SK-N-SH (cell line): ENCODE results near the gene MSH2. TPM values are rescaled to one million over a fixed set of nuclear protein-coding genes. Genes with fewer than 3 reads are reported as not detected.
A peak's percentile ranks its signal among the peaks of the same experiment; 100 is the strongest.

Source experiments
- CTCF ChIA-PET: fragments of 300-600, 350-600 bp; formaldehyde crosslinking; extraction: SDS; loops from one replicate; lab custom pipeline; 2021; lab: Yijun Ruan, JAX
- POLR2A ChIA-PET: fragments of 350-600 bp; sonication (Branson Sonifier 250); formaldehyde crosslinking; extraction: SDS; loops from one replicate; lab custom pipeline; 2020; ENCODE audit warnings: antibody characterized with exemption, inconsistent platforms; lab: Yijun Ruan, JAX
- DNase-seq: peaks from one replicate; pipeline ENCODE4 v3.0.0; 2012
- H2AFZ ChIP-seq: fragments of 200-600 bp; sonication (generic); 2 replicates; pipeline ENCODE4 v1.8.1; 2016; ENCODE audit warnings: antibody characterized with exemption, mild to moderate bottlenecking, low read depth
- H3F3A ChIP-seq: fragments of 200-600 bp; sonication (generic); replicated peaks from 2 replicates; pipeline ENCODE3; 2016; ENCODE audit warnings: antibody characterized with exemption, mild to moderate bottlenecking; ENCODE audit not compliant: insufficient read depth
- H3K27ac ChIP-seq, 2 experiments: fragments of 200-500 bp in 1 of 2; fragments of 200-600 bp in 1 of 2; sonication (Bioruptor generic) in 1 of 2; sonication (generic), shearing (Covaris generic) in 1 of 2; 2 replicates each; pipeline versions ENCODE4 v1.5.1 to v1.6.1; 2014 to 2016; ENCODE audit warnings: low read depth in 2 of 2, inconsistent platforms in 1 of 2, low read length in 1 of 2, mild to moderate bottlenecking in 1 of 2, mixed read lengths in 1 of 2
- H3K27me3 ChIP-seq: fragments of 200-600 bp; sonication (generic), shearing (Covaris generic); 2 replicates; pipeline ENCODE4 v1.6.1; 2016; ENCODE audit warnings: mixed run types; ENCODE audit not compliant: insufficient read depth
- H3K36me3 ChIP-seq, 2 experiments: fragments of 200-500 bp in 1 of 2; fragments of 200-600 bp in 1 of 2; sonication (Bioruptor generic) in 1 of 2; sonication (generic) in 1 of 2; replicated peaks in 1 of 2; 2 replicates each; pipeline versions ENCODE3 to v1.5.1; 2014 to 2016; ENCODE audit warnings: low read length in 1 of 2, mild to moderate bottlenecking in 1 of 2; ENCODE audit not compliant: insufficient read depth in 2 of 2, control insufficient read depth in 1 of 2
- H3K4me1 ChIP-seq, 2 experiments: fragments of 200-500 bp in 1 of 2; fragments of 200-600 bp in 1 of 2; sonication (Bioruptor generic) in 1 of 2; sonication (generic), shearing (Covaris generic) in 1 of 2; 2 replicates each; pipeline versions ENCODE4 v1.5.1 to v1.6.1; 2014 to 2016; ENCODE audit warnings: low read depth in 1 of 2, low read length in 1 of 2, mixed run types in 1 of 2; ENCODE audit not compliant: insufficient read depth in 2 of 2, control insufficient read depth in 1 of 2
- H3K4me2 ChIP-seq: fragments of 200-600 bp; sonication (generic), shearing (Covaris generic); 2 replicates; pipeline ENCODE4 v1.6.1; 2017; ENCODE audit warnings: mixed run types
- H3K4me3 ChIP-seq, 2 experiments: fragments of 200-500 bp in 1 of 2; fragments of 200-600 bp in 1 of 2; sonication (Bioruptor generic) in 1 of 2; sonication (generic), shearing (Covaris generic) in 1 of 2; 2 replicates each; pipeline versions ENCODE4 v1.5.1 to v1.8.1; 2014 to 2016; ENCODE audit warnings: low read depth in 2 of 2, inconsistent platforms in 1 of 2, low read length in 1 of 2, mild to moderate bottlenecking in 1 of 2, mixed read lengths in 1 of 2, moderate library complexity in 1 of 2
- H3K79me2 ChIP-seq: fragments of 200-600 bp; sonication (generic); 2 replicates; pipeline ENCODE4 v1.8.1; 2017; ENCODE audit warnings: mild to moderate bottlenecking; ENCODE audit not compliant: insufficient read depth
- H3K9ac ChIP-seq: fragments of 200-600 bp; sonication (generic); 2 replicates; pipeline ENCODE4 v1.6.1; 2017; ENCODE audit warnings: mixed run types
- H3K9me2 ChIP-seq: fragments of 200-600 bp; sonication (generic); 2 replicates; pipeline ENCODE4 v1.6.1; 2017; ENCODE audit warnings: mixed run types
- H3K9me3 ChIP-seq: fragments of 200-600 bp; sonication (generic); 2 replicates; pipeline ENCODE4 v1.6.1; 2017; ENCODE audit warnings: mixed run types, mild to moderate bottlenecking, moderate library complexity
- H4K20me1 ChIP-seq: fragments of 200-600 bp; sonication (generic); 2 replicates; pipeline ENCODE4 v1.6.1; 2017; ENCODE audit warnings: mild to moderate bottlenecking, mixed run types; ENCODE audit not compliant: insufficient read depth
- CHD2 ChIP-seq: fragments of 150-350 bp; IDR thresholded peaks from 2 replicates; pipeline ENCODE4 v1.6.1; 2018; ENCODE audit warnings: low read length; ENCODE audit not compliant: partially characterized antibody
- CTCF ChIP-seq: fragments of 200-600 bp; sonication (generic); IDR thresholded peaks from 2 replicates; pipeline ENCODE4 v1.6.1; 2017; ENCODE audit warnings: antibody characterized with exemption, mild to moderate bottlenecking, moderate library complexity
- ELF1 ChIP-seq: IDR thresholded peaks from 2 replicates; pipeline ENCODE4 v1.4.0; 2012
- FOXJ3 ChIP-seq: sonication (generic); formaldehyde crosslinking; IDR thresholded peaks from 2 replicates; pipeline ENCODE4 v1.5.1; 2020; ENCODE audit warnings: mild to moderate bottlenecking, missing genetic modification reagents
- FOXM1 ChIP-seq: IDR thresholded peaks from 2 replicates; pipeline ENCODE4 v1.4.0; 2012; ENCODE audit warnings: low read depth, mild to moderate bottlenecking
- GATA2 ChIP-seq: sonication (generic); formaldehyde crosslinking; IDR thresholded peaks from 2 replicates; pipeline ENCODE4 v1.5.0; 2020; ENCODE audit warnings: mild to moderate bottlenecking, missing genetic modification reagents
- JUND ChIP-seq: IDR thresholded peaks from 2 replicates; pipeline ENCODE4 v1.4.0; 2012
- NFIC ChIP-seq: IDR thresholded peaks from 2 replicates; pipeline ENCODE4 v1.4.0; 2012; ENCODE audit warnings: borderline replicate concordance
- RCOR1 ChIP-seq: fragments of 150-350 bp; IDR thresholded peaks from 2 replicates; pipeline ENCODE4 v1.6.1; 2017; ENCODE audit warnings: antibody characterized with exemption, low read length
- RXRA ChIP-seq: IDR thresholded peaks from 2 replicates; pipeline ENCODE4 v1.4.0; 2012; ENCODE audit warnings: low read depth, mild to moderate bottlenecking, borderline replicate concordance
- SIN3A ChIP-seq: IDR thresholded peaks from 2 replicates; pipeline ENCODE4 v1.6.1; 2012; ENCODE audit warnings: low read depth, mild to moderate bottlenecking, low read length, moderate library complexity, borderline replicate concordance
- TAF1 ChIP-seq: IDR thresholded peaks from 2 replicates; pipeline ENCODE4 v1.6.1; 2012; ENCODE audit warnings: low read depth, mild to moderate bottlenecking, low read length, moderate library complexity, borderline replicate concordance
- TCF12 ChIP-seq: IDR thresholded peaks from 2 replicates; pipeline ENCODE4 v1.4.0; 2012
- TEAD4 ChIP-seq: IDR thresholded peaks from 2 replicates; pipeline ENCODE4 v1.4.0; 2012; ENCODE audit warnings: mild to moderate bottlenecking, borderline replicate concordance; ENCODE audit not compliant: insufficient read depth
- USF2 ChIP-seq: fragments of 150-350 bp; IDR thresholded peaks from 2 replicates; pipeline ENCODE4 v1.6.1; 2017; ENCODE audit warnings: antibody characterized with exemption, low read length, low read depth, borderline replicate concordance
- YY1 ChIP-seq: IDR thresholded peaks from 2 replicates; pipeline ENCODE4 v1.4.0; 2012; ENCODE audit warnings: low read depth, mild to moderate bottlenecking
- WGBS: methylation state at CpG from one replicate; pipeline ENCODE4 v1.1.6; 2017; ENCODE audit warnings: low lambda C conversion rate; 5-methylcytosine and 5-hydroxymethylcytosine counted together
- polyA plus RNA-seq, 3 experiments: library from polyadenylated mRNA; depleted of rRNA; stranded (reverse); fragments of >200 nt; gene quantifications; 2 replicates each; pipeline ENCODE4 v1.2.3, GENCODE V29; 2012
- TF ChIP-seq, protein P1 (sequence below): IDR thresholded peaks from 2 replicates; pipeline ENCODE4 v1.4.0; 2012; ENCODE audit warnings: low read depth, borderline replicate concordance
- TF ChIP-seq, protein P2 (sequence below): IDR thresholded peaks from 2 replicates; pipeline ENCODE4 v1.4.0; 2012; ENCODE audit warnings: low read depth

Gene MSH2
- polyA plus RNA-seq, 1 of the 3 experiments (the other 2 are of a cell fraction): 13.7 TPM

DNA sequence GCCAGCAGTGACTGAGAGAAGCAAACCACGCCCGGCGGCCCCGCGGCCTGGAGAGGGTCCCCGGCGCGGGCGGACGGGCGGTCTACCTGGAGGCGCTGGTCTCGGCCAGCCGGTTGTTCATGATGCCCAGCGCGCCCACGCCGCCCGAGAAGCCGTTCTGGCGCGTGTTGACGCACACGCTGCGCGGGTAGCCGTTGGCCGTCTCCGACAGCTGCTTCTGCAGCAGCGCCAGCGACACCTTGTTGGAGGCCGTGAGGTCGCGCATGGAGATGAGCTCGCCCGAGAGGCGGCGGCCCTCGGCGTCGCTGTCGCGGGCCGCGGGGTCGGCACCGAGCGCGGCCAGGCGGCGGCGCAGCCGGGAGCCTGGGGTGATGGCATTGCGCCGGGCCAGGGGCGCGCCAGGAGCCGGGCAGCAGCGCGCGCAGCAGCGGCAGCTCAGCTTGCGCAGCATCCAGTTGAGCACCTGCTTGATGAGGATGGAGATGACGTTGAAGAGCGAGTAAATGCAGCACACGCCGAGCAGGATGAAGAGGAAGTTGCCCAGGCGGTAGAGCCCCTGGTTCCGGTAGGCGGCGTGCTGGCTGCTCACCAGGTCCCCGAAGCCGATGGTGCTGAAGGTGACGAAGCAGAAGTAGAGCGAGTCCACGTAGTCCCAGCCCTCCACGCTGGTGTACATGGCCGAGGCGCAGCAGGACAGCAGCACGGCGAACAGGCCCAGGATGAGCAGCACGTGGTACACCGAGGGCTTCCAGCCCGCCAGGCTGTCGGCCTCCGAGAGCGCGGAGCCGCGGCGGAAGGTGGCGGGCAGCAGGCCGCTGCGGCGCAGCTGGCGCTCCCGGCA is 118.1 kb downstream of the MSH2 start (continued):
- TF ChIP-seq TAF1 (no peak), CTCF (peak; percentile 45)

DNA sequence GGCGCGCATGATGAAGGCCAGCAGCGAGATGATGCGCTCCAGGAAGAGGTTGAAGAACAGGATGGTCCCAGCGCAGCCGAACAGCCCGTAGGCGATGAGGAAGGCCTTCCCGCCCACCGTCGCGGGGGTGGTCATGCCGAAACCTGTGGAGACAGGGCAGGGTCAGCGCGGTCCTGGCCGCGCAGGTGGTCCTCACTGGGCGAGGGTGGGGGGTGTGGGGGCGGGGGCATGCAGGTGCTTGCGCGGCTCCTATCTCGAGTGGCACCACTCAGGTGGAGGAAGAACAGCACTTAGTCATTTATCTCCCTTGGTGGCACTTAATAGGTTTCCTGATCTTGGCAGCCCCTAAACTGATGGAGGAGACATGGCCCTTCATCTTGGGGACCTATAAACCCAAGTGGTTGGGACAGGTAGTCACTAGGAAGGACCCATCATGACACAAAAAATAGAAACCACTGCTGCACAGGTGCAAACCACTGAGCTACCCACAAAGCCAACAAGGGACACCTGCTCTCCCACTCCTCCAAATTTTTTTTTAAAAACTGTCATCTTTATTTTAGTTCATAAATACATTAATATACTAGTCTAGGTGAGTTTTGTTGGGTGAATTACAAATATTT is 118.8 kb downstream of the MSH2 start:
- peak overlapping the region; percentile 83; the same call in 1 of the 2 replicates for H2AFZ ChIP-seq
- CTCF ChIA-PET: interaction anchor here (1.1 to 2.4 kb wide), 11 partner anchors 9 to 246 kb away, joined by 3 to 16 read pairs (median 4); no protein-coding TSS in a partner anchor
- 29% methylated on average over 7 of the region's 22 CpGs for WGBS

More for the DNA sequence above, 118.8 kb downstream of the MSH2 start:
- Histone ChIP-seq H3K4me3 (peak overlapping the region; percentile 52 to 60), H3K9me3 (no peaks in the 10 kb centered on the region), H3F3A (no peaks in the 10 kb centered on the region), H3K27me3 (no peaks in the 10 kb centered on the region), H3K4me2 (peak overlapping the region; percentile 91), H3K9ac (no peak overlapping the region), H3K36me3 (no peaks in the 10 kb centered on the region), H3K4me1 (peaks cover 0 to 15% of the 10 kb centered on the region in 2 experiments; a peak in 1 of 4 replicates), H3K9me2 (no peaks in the 10 kb centered on the region), H3K79me2 (no peaks in the 10 kb centered on the region), H3K27ac (no peak overlapping the region), H4K20me1 (no peaks in the 10 kb centered on the region)
- DNase-seq: no peak
- TF ChIP-seq GATA2 (CRISPR knock-in tag) (no peak), SIN3A (no peak), TCF12 (no peak), JUND (no peak), RCOR1 (no peak), ELF1 (no peak), FOXM1 (no peak), FOXJ3 (CRISPR knock-in tag) (no peak), CHD2 (no peak), TEAD4 (no peak), NFIC (no peak), RXRA (no peak), YY1 (no peak), USF2 (no peak)
- TF ChIP-seq, protein P1, sequence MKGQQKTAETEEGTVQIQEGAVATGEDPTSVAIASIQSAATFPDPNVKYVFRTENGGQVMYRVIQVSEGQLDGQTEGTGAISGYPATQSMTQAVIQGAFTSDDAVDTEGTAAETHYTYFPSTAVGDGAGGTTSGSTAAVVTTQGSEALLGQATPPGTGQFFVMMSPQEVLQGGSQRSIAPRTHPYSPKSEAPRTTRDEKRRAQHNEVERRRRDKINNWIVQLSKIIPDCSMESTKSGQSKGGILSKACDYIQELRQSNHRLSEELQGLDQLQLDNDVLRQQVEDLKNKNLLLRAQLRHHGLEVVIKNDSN: no peak
- TF ChIP-seq, protein P2, sequence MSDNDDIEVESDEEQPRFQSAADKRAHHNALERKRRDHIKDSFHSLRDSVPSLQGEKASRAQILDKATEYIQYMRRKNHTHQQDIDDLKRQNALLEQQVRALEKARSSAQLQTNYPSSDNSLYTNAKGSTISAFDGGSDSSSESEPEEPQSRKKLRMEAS: no peak
- POLR2A ChIA-PET: interaction anchor here (0.6 to 0.9 kb wide), 2 partner anchors 261 to 385 kb away, joined by 3 read pairs; partner anchors contain the start of gene MSH6
